Measurements from ENCODE around the gene SLC25A24.
"Not testable (repeated sequence)": the region's sequence is repeated elsewhere in the genome, so short reads cannot be mapped to it uniquely, and the experiment has no call there.

The SLC25A24 gene

GRCh38 chr1:108140177-108140576 lies 60.0 kb downstream of the SLC25A24 start:
- no peak for DNase-seq (ENCODE audit: low read depth in 2 of 2)

DNA sequence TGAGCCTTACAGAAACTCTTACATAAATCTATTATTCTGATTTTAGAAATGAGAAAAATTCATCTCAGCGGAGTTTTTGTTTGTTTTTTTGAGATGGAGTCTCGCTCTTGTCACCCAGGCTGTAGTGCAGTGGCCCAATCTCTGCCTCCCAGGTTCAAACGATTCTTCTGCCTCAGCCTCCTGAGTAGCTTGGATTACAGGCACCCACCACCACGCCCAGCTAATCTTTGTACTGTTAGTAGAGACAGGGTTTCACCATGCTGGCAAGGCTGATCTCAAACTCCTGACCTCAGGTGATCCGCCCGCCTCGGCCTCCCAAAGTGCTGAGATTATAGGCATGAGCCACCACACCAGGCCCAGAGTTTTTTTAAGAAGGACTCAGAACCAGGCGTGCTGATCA lies 60.6 kb downstream of the SLC25A24 start:
- not testable (repeated sequence) for DNase-seq (ENCODE audit: low read depth in 2 of 2)

GRCh38 chr1:108133148-108133547 lies 67.0 kb downstream of the SLC25A24 start:
- DNase-seq (ENCODE audit: low read depth in 2 of 2) = not testable (repeated sequence)

- not testable (repeated sequence) for DNase-seq (ENCODE audit: low read depth in 2 of 2)
Measured at GRCh38 chr1:108132367-108132766, 67.8 kb downstream of the SLC25A24 start.

- not testable (repeated sequence) for DNase-seq (ENCODE audit: low read depth in 2 of 2)
Measured at GRCh38 chr1:108131281-108131680, 68.9 kb downstream of the SLC25A24 start.

GRCh38 chr1:108130794-108131193 lies 69.3 kb downstream of the SLC25A24 start:
- DNase-seq (ENCODE audit: low read depth in 2 of 2) = no peak

DNA sequence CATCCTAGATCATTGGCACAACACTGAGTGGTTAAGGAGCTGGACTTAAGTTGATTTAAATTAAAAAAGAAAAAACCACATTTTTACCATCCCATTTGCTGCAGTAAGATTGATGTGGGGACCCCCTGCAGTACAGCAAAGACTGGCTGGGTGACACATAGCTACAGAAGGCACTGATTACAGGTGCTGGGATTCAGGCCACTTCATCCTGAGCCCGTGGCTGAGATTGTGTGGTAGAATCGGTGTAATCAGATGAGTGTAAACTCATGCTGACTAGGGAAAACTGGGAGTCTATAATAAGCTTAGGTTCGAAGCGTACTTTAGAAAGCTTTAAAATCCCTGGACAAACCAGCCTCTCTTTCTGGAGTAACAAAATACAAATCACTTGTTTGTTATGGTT lies 70.1 kb downstream of the SLC25A24 start:
- no peak for DNase-seq (ENCODE audit: low read depth in 2 of 2)

GRCh38 chr1:108125312-108126138 lies 74.6 kb downstream of the SLC25A24 start:
- DNase-seq (ENCODE audit: low read depth in 2 of 2) = peak; percentile 26 to 35

GRCh38 chr1:108124622-108125311 lies 75.4 kb downstream of the SLC25A24 start:
- no peak for DNase-seq (ENCODE audit: low read depth in 2 of 2)

- DNase-seq (ENCODE audit: low read depth in 2 of 2) = no peak
Measured at GRCh38 chr1:108124023-108124422, 76.1 kb downstream of the SLC25A24 start.

DNA sequence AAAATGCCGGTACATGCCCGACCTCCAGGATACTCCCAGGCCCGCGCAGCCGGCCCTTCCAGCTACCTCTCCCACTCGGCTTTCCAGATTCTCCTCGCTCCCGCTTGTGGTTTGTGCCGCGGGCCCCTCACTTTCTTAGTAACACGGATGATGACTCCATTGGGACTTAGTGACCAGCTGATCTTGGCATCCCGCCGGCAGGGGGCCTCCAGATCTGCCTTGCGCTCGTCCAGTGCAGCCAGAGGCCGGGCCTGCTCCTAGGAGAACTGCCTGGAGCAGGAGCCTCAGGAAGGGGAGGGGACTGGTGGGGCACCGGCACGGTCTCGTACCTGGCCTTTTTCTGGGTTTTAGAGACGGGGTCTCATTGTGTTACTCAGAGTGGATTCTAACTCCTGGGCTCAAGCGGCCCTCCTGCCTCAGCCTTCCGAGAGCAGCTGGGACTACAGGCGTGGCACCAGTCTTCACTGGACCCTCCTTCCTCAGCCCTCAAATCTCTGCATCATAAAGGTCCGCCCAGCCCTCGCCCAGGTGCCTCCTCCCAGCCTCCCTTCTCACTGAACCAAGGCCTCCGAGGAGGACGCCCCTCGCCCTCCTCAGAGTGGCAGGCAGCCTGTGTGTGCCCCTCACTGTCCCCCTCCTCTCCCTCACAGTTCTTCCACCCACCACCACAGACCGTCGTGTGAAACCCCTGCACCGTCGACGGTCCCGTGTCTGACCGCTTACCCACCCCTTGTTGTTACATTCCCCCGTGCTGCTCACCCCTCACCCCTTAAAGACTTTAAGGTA lies 78.6 kb downstream of the SLC25A24 start:
- no peak for DNase-seq (ENCODE audit: low read depth in 2 of 2)

DNA sequence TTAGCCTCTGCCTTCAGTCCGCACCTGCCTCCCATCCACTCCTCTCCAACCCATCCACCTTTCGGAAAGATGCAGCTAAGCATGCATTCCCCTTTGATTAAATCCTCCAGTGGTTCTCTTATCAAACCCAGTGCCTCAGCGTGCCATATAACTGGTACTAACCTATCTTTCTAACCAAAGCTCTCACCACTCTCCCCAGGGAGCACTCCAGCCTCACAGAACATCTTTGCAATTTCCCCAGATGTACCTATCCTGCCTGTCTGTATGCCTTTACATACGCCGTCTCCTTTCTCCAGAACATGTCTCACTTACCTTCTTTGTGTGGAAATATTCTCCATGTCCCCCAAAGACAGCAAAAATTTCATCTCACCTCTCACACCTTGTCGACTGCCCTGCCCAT lies 80.0 kb downstream of the SLC25A24 start:
- DNase-seq (ENCODE audit: low read depth in 2 of 2) = no peak

- no peak for DNase-seq (ENCODE audit: low read depth in 2 of 2)
Measured at GRCh38 chr1:108119500-108119899, 80.6 kb downstream of the SLC25A24 start.

- no peak for DNase-seq (ENCODE audit: low read depth in 2 of 2)
Measured at GRCh38 chr1:108117945-108118902, 81.9 kb downstream of the SLC25A24 start.

GRCh38 chr1:108117237-108117636 lies 82.9 kb downstream of the SLC25A24 start:
- DNase-seq (ENCODE audit: low read depth in 2 of 2) = no peak

DNA sequence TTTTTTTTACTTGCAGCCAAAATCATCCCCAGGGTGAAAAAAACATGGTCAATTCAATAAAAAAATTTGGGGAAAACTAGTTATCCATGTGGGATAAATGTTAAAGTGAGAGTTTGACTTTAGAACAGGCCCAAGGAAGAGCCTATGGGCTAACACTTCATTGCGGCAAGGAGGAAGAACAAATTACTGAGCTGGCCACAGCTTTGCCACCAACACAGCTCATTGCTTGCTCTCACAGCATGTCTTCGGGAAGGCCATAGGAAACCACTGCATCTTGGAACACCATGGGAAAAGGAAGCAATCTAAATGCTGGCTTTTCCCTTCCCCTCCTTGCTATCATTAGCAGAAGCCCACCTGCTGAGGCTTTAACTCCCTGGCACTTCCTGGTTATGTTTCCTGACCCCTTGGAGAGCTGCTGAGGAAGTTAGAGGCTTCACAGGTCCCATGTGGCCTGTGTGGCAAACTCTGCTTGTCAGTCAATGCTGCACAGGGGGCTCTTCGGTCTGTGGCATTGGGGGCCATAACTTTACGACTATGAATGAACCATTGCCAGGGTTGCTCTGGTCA lies 86.0 kb downstream of the SLC25A24 start:
- no peak for DNase-seq (ENCODE audit: low read depth in 2 of 2)

GRCh38 chr1:108113496-108113895 lies 86.6 kb downstream of the SLC25A24 start:
- DNase-seq (ENCODE audit: low read depth in 2 of 2) = no peak

DNA sequence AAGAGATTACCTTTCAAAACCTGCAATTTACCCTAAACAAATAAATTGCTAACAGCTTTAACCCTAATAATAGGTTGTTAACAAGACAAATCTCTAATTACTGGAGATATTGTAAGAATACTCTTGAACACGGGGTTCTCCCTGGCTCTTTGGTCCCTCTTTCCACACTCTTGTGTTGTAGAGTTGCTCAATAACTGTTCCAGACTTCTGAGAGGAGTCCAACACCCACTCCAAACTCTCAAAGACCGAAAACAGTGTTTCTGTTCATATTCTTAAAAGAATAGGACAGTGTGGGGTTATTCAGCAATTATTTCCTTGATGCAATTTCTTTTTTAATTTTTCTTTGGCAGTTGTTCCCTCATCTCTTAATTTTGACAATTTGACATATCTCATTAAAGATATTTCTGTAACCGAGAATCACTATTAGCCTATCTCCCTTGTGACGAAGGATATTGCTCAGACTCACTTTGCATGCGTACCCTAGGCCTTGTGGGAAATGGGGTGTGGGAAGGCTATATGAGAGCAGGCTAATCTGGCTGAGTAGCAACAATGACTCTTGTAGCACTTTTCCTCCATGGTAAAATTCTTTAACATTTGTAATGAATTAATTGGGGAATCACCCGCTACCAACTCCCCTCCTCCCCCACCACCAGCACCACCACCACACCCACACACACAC lies 90.7 kb downstream of the SLC25A24 start:
- no peak for DNase-seq (ENCODE audit: low read depth in 2 of 2)

GRCh38 chr1:108108119-108108518 lies 92.0 kb downstream of the SLC25A24 start:
- no peak for DNase-seq (ENCODE audit: low read depth in 2 of 2)

GRCh38 chr1:108107658-108108057 lies 92.5 kb downstream of the SLC25A24 start:
- no peak for DNase-seq (ENCODE audit: low read depth in 2 of 2)
